ENCODE results near the gene SFSWAP. TPM values are rescaled to one million over a fixed set of nuclear protein-coding genes. Genes with fewer than 3 reads are reported as not detected.
"Not testable (repeated sequence)": the region's sequence is repeated elsewhere in the genome, so short reads cannot be mapped to it uniquely, and the experiment has no call there.

Gene SFSWAP
- total and polyA plus RNA-seq, 2 experiments from 2014 or later = 16.3 to 17.6 TPM

GRCh38 chr12:131740626-131741025, 29.7 kb downstream of the SFSWAP start:
- in situ Hi-C loops (cut with MboI) = no loop called here
- Histone ChIP-seq H3K27me3 (replicated peaks; ENCODE audit: insufficient read depth) (no peaks in the 10 kb centered on the region), H3K36me3 (ENCODE audit: low read depth) (peaks cover 27% of the 10 kb centered on the region; the same call in 1 of the 2 replicates)

GRCh38 chr12:131742761-131743160, 31.9 kb downstream of the SFSWAP start:
- DNase-seq; H3K27me3 ChIP-seq (replicated peaks; ENCODE audit: insufficient read depth); H3K4me2 ChIP-seq (ENCODE audit: unreplicated experiment); H3K4me1 ChIP-seq (ENCODE audit: insufficient read depth); H3K4me3 ChIP-seq; H3F3A ChIP-seq (ENCODE audit: insufficient read depth); in situ Hi-C loops (cut with MboI); H4K20me1 ChIP-seq (ENCODE audit: insufficient read depth); H3K9me3 ChIP-seq (ENCODE audit: low read depth); H3K27ac ChIP-seq; H3K9ac ChIP-seq; H3K9me2 ChIP-seq (ENCODE audit: insufficient read depth); H2AFZ ChIP-seq: not testable (repeated sequence)
- Histone ChIP-seq H3K36me3 (ENCODE audit: low read depth) (peaks cover 26% of the 10 kb centered on the region; the same call in 1 of the 2 replicates), H3K79me2 (ENCODE audit: insufficient read depth) (peaks cover 19% of the 10 kb centered on the region)
- WGBS, 2 experiments (ENCODE audit: low coverage in 1 of 2, low lambda C conversion rate in 2 of 2, missing lambda C conversion rate in 2 of 2) = 97 to 100% methylated on average over 3 of the region's 3 CpGs

More at GRCh38 chr12:131740626-131741025, 29.7 kb downstream of the SFSWAP start:
- H2AFZ ChIP-seq = no peak overlapping the region
- no peak overlapping the region for H3K4me2 ChIP-seq (ENCODE audit: unreplicated experiment)
- H3K9ac ChIP-seq = no peak overlapping the region
- TF ChIP-seq EZH2phosphoT487 (IDR thresholded peaks at IDR 0.05; ENCODE audit: insufficient read depth, low read depth) = no peak
- TF ChIP-seq EZH2 (IDR thresholded peaks at IDR 0.05; ENCODE audit: insufficient read depth, poor library complexity, severe bottlenecking) = no peak
- H3K79me2 ChIP-seq (ENCODE audit: insufficient read depth) = peaks cover 15% of the 10 kb centered on the region
- H3F3A ChIP-seq (ENCODE audit: insufficient read depth) = no peaks in the 10 kb centered on the region
- H3K4me1 ChIP-seq (ENCODE audit: insufficient read depth) = no peaks in the 10 kb centered on the region
- no peaks in the 10 kb centered on the region for H3K9me3 ChIP-seq (ENCODE audit: low read depth)
- H3K9me2 ChIP-seq (ENCODE audit: insufficient read depth) = no peaks in the 10 kb centered on the region
- H3K4me3 ChIP-seq = no peak overlapping the region
- WGBS, 2 experiments (ENCODE audit: low coverage in 1 of 2, low lambda C conversion rate in 2 of 2, missing lambda C conversion rate in 2 of 2) = 79 to 84% methylated on average over 2 of the region's 2 CpGs
- no peak for DNase-seq
- H4K20me1 ChIP-seq (ENCODE audit: insufficient read depth) = no peaks in the 10 kb centered on the region
- H3K27ac ChIP-seq = no peak overlapping the region

GRCh38 chr12:131743410-131743809, 32.5 kb downstream of the SFSWAP start:
- H3K9ac ChIP-seq; DNase-seq; H3K27ac ChIP-seq; H3K9me3 ChIP-seq (ENCODE audit: low read depth); H3K4me3 ChIP-seq; H3F3A ChIP-seq (ENCODE audit: insufficient read depth); H3K4me2 ChIP-seq (ENCODE audit: unreplicated experiment); in situ Hi-C loops (cut with MboI); H3K9me2 ChIP-seq (ENCODE audit: insufficient read depth); H4K20me1 ChIP-seq (ENCODE audit: insufficient read depth); H2AFZ ChIP-seq; H3K27me3 ChIP-seq (replicated peaks; ENCODE audit: insufficient read depth); H3K4me1 ChIP-seq (ENCODE audit: insufficient read depth): not testable (repeated sequence)
- peaks cover 26% of the 10 kb centered on the region; the same call in 1 of the 2 replicates for H3K36me3 ChIP-seq (ENCODE audit: low read depth)
- 98 to 100% methylated on average over 8 of the region's 8 CpGs for WGBS, 2 experiments (ENCODE audit: low coverage in 1 of 2, low lambda C conversion rate in 2 of 2, missing lambda C conversion rate in 2 of 2)
- H3K79me2 ChIP-seq (ENCODE audit: insufficient read depth) = peaks cover 21% of the 10 kb centered on the region

GRCh38 chr12:131743880-131744279, 33.0 kb downstream of the SFSWAP start:
- WGBS, 2 experiments (ENCODE audit: low coverage in 1 of 2, low lambda C conversion rate in 2 of 2, missing lambda C conversion rate in 2 of 2) = 94 to 99% methylated on average over 4 of the region's 4 CpGs
- H3K4me3 ChIP-seq; H4K20me1 ChIP-seq (ENCODE audit: insufficient read depth); H3K27ac ChIP-seq; DNase-seq; in situ Hi-C loops (cut with MboI); H3K4me1 ChIP-seq (ENCODE audit: insufficient read depth); H3K9ac ChIP-seq; H3K9me3 ChIP-seq (ENCODE audit: low read depth); H2AFZ ChIP-seq; H3K9me2 ChIP-seq (ENCODE audit: insufficient read depth); H3F3A ChIP-seq (ENCODE audit: insufficient read depth); H3K4me2 ChIP-seq (ENCODE audit: unreplicated experiment); H3K27me3 ChIP-seq (replicated peaks; ENCODE audit: insufficient read depth): not testable (repeated sequence)
- H3K36me3 ChIP-seq (ENCODE audit: low read depth) = peaks cover 26% of the 10 kb centered on the region; the same call in 1 of the 2 replicates
- H3K79me2 ChIP-seq (ENCODE audit: insufficient read depth) = peaks cover 26% of the 10 kb centered on the region

- not testable (repeated sequence) for H3K9me3 ChIP-seq (ENCODE audit: low read depth)
Observed at GRCh38 chr12:131744675-131745074, 33.8 kb downstream of the SFSWAP start.

More at GRCh38 chr12:131744675-131745074, 33.8 kb downstream of the SFSWAP start:
- H3K27me3 ChIP-seq (replicated peaks; ENCODE audit: insufficient read depth); DNase-seq; H3K27ac ChIP-seq; H3K4me3 ChIP-seq; H2AFZ ChIP-seq; H3K9me2 ChIP-seq (ENCODE audit: insufficient read depth); H3K4me2 ChIP-seq (ENCODE audit: unreplicated experiment); H4K20me1 ChIP-seq (ENCODE audit: insufficient read depth); H3K4me1 ChIP-seq (ENCODE audit: insufficient read depth); in situ Hi-C loops (cut with MboI); H3K9ac ChIP-seq; H3F3A ChIP-seq (ENCODE audit: insufficient read depth): not testable (repeated sequence)
- Histone ChIP-seq H3K79me2 (ENCODE audit: insufficient read depth) (peaks cover 34% of the 10 kb centered on the region), H3K36me3 (ENCODE audit: low read depth) (peaks cover 30% of the 10 kb centered on the region; the same call in 1 of the 2 replicates)
- WGBS, 2 experiments (ENCODE audit: low coverage in 1 of 2, low lambda C conversion rate in 2 of 2, missing lambda C conversion rate in 2 of 2) = 95 to 100% methylated on average over 1 of the region's 1 CpG

Data from GM23248 (cell line).